Endometrial microvascular endothelial cells (primary cell): Measurements from ENCODE around the gene PTPRN2. TPM values are rescaled to one million over a fixed set of nuclear protein-coding genes. Genes with fewer than 3 reads are reported as not detected.
"Not testable (repeated sequence)": the region's sequence is repeated elsewhere in the genome, so short reads cannot be mapped to it uniquely, and the experiment has no call there.

Experiments used
- in situ Hi-C: cut with HindIII; loops from 2 replicates; pipeline ENCODE4 v1.10.0; 2017; ENCODE audit warnings: low sequenced_read_pairs, low pct_unique_long_range_greater_than_20kb; ENCODE audit errors: inconsistent ontology term
- total RNA-seq: library from RNA; depleted of rRNA; stranded (reverse); fragments of >200 nt; gene quantifications from one replicate; pipeline ENCODE4 v1.2.3, GENCODE V29; 2015; ENCODE audit errors: inconsistent ontology term

Gene PTPRN2
- total RNA-seq, 1 donor from 2014 or later, result 13.3 TPM

- in situ Hi-C loops, result no loop called here
Observed at GRCh38 chr7:158187694-158187994, 400.0 kb downstream of the PTPRN2 start.

GRCh38 chr7:158186864-158187693 is 400.5 kb downstream of the PTPRN2 start:
- in situ Hi-C loops, result no loop called here

DNA sequence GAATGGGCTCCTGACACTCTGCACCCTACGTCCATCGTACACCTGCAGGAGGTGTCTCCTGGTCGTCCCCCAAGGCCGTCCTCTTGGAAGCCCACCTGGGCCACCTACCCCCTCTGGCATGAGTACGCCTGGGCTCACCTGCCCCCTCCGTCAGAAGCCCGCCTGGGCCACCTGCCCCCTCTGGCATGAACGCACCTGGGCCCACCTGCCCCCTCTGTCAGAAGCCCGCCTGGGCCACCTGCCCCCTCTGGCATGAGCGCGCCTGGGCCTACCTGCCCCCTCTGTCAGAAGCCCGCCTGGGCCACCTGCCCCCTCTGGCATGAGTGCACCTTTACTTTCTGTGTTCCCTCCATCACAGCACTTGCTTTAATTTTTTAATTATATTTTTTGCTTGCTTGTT is 401.2 kb downstream of the PTPRN2 start:
- in situ Hi-C loops, result no loop called here

DNA sequence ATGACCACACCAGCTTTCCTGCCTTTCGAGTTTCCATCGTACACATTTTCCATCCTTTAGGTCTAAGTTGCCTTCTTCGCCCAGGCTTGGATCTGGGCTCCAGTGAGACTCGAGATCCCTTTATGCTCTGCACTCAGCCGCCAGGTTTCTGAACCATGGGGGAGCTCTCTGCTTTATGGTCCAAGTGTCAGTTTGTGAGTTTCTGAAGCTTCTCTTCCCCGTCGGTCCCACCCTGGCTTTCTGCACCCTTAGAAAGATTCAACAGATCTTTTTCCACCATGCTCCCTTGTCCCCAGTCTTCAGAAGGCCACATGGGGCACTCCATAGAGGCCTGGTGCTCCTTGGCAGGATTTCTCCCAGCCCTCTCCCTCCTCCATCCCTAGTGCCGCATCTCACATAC is 402.0 kb downstream of the PTPRN2 start:
- in situ Hi-C loops, result no loop called here

- in situ Hi-C loops, result no loop called here
Observed at GRCh38 chr7:158183431-158183830, 404.2 kb downstream of the PTPRN2 start.

GRCh38 chr7:158176561-158177173 is 411.0 kb downstream of the PTPRN2 start:
- in situ Hi-C loops, result no loop called here

- in situ Hi-C loops, result no loop called here
Observed at GRCh38 chr7:158175779-158176178, 411.8 kb downstream of the PTPRN2 start.

DNA sequence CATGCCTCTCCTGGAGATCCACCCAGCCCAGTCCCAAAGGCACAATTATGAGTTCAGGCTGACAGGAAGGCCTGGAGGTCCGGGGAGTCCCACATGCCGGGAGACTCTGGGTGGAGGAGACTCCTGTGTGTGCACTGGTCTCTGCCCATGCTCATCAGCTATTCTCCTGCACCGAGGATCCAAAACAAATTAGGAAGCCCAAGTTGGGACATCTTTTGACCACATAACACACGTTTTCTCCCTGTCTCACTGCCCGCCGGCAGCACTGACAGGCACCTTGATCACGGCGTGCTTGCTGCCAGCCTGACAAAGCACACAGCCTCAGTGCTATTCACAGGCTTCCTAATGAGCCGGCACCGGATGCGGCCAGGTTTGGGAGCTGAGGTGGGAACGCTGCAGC is 412.7 kb downstream of the PTPRN2 start:
- in situ Hi-C loops, result no loop called here

DNA sequence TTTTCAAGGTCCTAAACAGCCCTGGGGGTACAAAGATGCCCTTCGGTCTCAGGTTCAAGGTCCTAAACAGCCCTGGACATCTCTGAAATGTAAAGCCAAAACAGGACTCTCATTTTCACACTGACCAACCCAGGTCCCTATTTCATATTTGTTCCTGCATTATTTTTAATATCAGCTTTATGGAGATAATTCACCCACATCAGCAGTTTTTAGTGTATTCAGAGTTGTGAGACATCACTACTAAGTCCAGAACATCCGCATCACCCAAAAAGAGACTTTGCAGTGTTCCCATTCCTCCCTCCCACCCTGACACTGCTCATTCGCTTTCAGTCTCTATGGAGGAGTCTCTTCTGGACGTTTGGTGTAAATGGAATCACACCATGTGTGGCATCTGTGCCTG is 420.2 kb downstream of the PTPRN2 start:
- in situ Hi-C loops, result no loop called here

DNA sequence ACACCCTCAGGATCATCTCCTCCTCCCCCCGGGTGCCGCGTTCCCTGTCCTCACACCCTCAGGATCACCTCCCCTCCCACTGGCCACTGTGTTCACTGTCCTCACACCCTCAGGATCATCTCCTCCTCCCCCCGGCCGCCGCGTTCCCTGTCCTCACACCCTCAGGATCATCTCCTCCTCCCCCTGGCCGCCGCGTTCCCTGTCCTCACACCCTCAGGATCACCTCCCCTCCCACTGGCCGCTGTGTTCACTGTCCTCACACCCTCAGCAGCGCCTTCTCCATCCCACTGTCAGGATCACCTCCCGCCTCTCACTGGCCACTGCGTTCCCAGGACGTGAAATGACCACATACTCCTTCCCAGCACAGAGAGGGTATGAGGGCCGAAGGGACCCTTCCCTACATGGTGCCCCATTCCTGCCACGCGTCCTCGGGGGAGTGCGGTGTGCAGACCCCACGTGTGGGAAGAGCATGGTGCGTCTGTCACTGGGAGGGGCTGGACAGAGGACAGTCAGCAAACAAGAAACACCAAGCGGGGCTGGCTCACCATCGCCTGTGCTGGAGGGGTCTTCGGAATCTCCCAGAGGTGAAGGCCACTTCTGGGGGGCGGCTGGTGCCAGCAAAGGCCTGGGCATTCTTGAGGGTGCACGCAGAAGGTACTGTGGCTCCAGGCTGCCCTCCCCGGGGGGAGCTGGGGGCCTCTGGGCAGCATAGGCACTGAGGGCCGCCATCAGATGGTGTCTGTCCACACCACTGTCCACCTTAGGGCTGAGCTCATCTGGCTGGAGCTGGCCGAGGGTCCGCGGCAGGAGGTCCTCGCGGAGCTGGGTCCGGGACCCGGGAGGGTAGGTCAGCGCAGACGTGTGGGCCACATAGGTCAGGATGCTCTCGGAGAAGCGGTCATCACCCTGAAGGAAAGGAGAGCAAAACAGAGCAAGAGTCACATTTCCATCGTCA is 421.0 kb downstream of the PTPRN2 start:
- in situ Hi-C loops, result no loop called here

- in situ Hi-C loops, result no loop called here
Observed at GRCh38 chr7:158165711-158166110, 421.9 kb downstream of the PTPRN2 start.

DNA sequence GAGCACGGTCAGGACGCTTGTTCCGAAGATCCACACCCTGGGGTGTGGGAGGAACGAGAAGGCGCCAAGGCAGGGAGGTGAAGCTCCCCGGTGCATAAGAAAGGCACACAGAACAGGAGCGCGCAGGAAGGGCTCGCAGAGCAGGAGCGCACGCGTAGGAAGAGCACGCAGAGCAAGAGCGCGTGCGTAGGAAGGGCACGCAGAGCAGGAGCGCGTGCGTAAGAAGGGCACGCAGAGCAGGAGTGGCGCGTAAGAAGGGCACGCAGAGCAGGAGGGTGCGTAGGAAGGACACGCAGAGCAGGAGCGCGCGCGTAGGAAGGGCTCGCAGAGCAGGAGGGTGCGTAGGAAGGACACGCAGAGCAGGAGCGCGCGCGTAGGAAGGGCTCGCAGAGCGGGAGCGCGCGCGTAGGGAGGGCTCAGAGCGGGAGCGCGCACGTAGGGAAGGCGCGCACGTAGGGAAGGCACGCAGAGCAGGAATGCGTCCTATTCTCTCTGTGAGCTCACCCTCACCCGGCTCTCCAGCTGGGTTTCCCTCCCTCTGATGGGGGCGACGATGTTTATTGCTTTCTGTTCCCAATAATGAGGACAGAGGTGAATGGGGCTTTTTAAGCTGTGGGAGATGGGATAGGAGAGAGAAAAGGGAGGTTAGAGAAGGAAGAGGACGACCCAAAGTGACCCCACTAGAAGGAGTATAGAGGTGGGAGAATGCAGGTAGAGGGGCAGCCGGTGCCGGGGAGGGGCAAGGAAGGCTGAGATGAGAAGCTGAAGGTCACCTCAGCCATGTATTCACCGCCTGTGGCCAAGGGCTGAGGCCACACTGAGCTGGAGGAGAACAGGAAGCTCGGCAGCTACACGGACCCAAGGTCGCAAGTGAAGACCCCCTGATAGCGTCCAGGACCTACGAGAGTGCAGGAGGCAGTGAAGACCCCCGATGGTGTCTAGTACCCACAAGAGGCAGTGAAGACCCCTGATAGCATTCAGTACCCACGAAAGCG is 423.2 kb downstream of the PTPRN2 start:
- in situ Hi-C loops, result no loop called here

DNA sequence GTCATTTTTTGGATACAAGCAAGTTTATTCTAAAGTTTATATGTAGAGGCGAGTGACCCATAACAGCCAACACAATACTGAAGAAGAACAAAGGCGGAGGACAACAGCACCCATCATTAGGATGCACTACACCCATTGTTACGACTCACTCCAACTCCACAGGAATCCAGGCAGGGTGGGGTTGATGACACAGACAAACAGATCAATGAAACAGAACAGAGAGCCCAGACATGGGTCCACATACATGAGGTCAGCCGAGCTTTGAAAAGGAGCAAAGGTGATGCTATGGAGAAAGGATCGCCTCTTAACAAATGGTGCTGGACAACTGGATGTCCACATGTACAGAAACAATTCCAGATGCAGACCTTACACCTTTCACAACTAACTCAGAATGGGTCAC is 426.4 kb downstream of the PTPRN2 start:
- in situ Hi-C loops, result no loop called here

- in situ Hi-C loops, result no loop called here
Observed at GRCh38 chr7:158160199-158160598, 427.4 kb downstream of the PTPRN2 start.

GRCh38 chr7:158157460-158157859 is 430.2 kb downstream of the PTPRN2 start:
- in situ Hi-C loops, result no loop called here

- in situ Hi-C loops, result not testable (repeated sequence)
Observed at GRCh38 chr7:158151273-158151672, 436.4 kb downstream of the PTPRN2 start.

DNA sequence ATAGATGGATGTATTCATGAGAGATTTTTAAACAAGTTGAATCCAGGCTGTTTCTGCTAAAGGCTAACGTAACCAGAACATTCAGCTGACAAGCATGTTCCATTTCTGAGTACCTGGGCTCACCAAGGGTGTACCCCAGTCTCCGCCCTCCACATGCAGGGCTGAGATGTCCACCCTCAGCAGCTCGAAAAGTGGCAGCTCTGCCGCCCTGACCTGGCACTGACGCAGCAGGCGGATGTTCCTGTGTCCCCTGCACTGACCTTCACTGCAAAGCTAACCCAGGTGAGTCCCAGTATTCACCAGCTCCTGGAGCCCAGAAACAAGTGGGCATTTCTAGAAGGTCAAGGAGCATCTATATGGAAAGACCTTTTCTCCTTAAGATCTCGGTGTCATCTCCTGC is 437.4 kb downstream of the PTPRN2 start:
- in situ Hi-C loops, result no loop called here

DNA sequence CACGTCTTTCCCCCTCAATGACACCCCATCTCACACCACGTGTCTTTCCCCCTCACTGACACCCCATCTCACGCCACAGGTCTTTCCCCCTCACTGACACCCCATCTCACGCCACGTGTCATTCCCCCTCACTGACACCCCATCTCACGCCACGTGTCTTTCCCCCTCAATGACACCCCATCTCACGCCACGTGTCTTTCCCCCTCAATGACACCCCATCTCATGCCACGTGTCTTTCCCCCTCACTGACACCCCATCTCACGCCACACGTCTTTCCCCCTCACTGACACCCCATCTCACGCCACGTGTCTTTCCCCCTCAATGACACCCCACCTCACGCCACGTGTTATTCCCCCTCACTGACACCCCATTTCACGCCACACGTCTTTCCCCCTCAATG is 440.2 kb downstream of the PTPRN2 start:
- in situ Hi-C loops, result not testable (repeated sequence)

DNA sequence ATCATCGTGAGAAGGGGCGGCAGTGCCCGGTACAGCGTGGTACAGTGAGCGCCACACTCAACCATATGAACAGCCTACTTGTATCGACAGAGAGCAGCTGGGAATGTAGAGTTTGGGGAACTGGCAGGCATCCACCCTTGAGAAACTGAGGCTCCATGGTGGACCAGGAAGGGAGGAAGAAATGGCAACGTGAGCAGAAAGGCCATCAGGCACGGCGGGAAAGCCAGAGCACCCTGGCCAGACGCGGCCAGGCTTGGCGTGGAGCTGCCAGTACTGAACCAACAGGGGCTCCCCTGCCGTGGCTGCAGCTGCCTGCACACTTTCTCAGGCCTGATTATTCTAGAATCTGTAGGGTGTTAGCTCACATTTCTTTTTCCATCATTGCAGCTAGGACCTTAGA is 442.3 kb downstream of the PTPRN2 start:
- in situ Hi-C loops, result no loop called here
